ENCODE results near the gene GMDS. TPM values are rescaled to one million over a fixed set of nuclear protein-coding genes. Genes with fewer than 3 reads are reported as not detected.

The GMDS gene
- total RNA-seq, 1 experiment from 2014 or later, result 35.0 TPM

DNA sequence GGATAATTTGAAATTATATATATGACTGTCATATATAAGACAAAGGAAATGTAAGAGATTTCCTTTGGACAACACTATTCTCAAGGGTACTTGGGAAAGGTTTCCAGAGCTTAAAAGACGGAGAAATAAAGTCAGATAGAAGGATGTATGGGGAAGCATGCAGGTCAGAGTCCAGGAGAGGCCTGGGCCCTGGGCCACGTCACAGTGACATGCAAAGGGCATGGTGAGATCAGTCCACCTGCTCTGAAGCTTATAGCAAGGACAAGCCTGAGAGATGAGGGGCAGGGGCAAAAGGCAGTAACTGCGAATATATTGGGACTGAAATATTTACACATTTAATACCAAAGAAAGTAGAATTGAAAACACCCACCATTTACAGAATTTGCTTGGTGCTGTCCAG lies 24.6 kb upstream of the GMDS start (continued):
- TF ChIP-seq ZNF416 (CRISPR knock-in tag; IDR thresholded peaks at IDR 0.05) (no peak), GTF2I (CRISPR knock-in tag; conservative IDR thresholded peaks at IDR 0.05) (no peak)

DNA sequence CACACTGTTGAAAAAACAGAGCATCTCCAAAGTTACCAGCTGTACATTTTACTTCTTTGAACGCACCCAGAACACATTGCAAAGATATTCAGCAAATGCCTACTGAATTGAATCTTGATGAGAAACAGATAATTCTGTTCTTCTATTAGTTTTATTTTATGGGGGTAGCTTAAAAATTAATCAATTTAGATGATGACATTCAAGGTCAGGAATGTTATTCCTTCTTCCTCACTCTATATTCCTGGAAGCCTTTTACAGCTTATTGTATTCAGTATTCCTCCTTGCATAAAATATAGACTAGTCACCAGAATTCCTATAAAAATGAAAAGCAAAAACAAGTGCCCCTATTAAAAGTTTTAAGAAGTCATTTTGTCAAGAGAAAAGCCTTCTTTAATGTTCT lies 21.4 kb upstream of the GMDS start:
- Mint-ChIP-seq H3K4me1 (peaks cover 13% of the 10 kb centered on the region), H3K27me3 (ENCODE audit: low read depth) (no peaks in the 10 kb centered on the region), H3K4me3 (no peak overlapping the region), H3K36me3 (peaks cover 10% of the 10 kb centered on the region; the same call in 1 of the 2 replicates), H3K9me3 (peaks cover 7% of the 10 kb centered on the region; the same call in 1 of the 2 replicates), H3K27ac (no peak overlapping the region)
- DNase-seq (ENCODE audit: low spot score) (no peak), ATAC-seq (no peak)
- ChIA-PET CTCF (no interaction called here), POLR2A (no interaction called here)
- TF ChIP-seq SP1 (CRISPR knock-in tag; conservative IDR thresholded peaks at IDR 0.05) (no peak), EMX1 (CRISPR knock-in tag; IDR thresholded peaks at IDR 0.05) (no peak), MXD4 (CRISPR knock-in tag; IDR thresholded peaks at IDR 0.05; ENCODE audit: borderline replicate concordance) (no peak), CREB1 (CRISPR knock-in tag; IDR thresholded peaks at IDR 0.05) (no peak), ZNF671 (CRISPR knock-in tag; IDR thresholded peaks at IDR 0.05) (no peak), CREM (CRISPR knock-in tag; IDR thresholded peaks at IDR 0.05) (no peak), ZNF121 (CRISPR knock-in tag; IDR thresholded peaks at IDR 0.05) (no peak), FOXJ3 (CRISPR knock-in tag; IDR thresholded peaks at IDR 0.05; ENCODE audit: borderline replicate concordance) (no peak), ZNF219 (CRISPR knock-in tag; IDR thresholded peaks at IDR 0.05; ENCODE audit: borderline replicate concordance) (no peak), ZNF416 (CRISPR knock-in tag; IDR thresholded peaks at IDR 0.05) (no peak)
- TF ChIP-seq, protein P1, sequence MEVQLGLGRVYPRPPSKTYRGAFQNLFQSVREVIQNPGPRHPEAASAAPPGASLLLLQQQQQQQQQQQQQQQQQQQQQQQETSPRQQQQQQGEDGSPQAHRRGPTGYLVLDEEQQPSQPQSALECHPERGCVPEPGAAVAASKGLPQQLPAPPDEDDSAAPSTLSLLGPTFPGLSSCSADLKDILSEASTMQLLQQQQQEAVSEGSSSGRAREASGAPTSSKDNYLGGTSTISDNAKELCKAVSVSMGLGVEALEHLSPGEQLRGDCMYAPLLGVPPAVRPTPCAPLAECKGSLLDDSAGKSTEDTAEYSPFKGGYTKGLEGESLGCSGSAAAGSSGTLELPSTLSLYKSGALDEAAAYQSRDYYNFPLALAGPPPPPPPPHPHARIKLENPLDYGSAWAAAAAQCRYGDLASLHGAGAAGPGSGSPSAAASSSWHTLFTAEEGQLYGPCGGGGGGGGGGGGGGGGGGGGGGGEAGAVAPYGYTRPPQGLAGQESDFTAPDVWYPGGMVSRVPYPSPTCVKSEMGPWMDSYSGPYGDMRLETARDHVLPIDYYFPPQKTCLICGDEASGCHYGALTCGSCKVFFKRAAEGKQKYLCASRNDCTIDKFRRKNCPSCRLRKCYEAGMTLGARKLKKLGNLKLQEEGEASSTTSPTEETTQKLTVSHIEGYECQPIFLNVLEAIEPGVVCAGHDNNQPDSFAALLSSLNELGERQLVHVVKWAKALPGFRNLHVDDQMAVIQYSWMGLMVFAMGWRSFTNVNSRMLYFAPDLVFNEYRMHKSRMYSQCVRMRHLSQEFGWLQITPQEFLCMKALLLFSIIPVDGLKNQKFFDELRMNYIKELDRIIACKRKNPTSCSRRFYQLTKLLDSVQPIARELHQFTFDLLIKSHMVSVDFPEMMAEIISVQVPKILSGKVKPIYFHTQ (CRISPR knock-in tag; IDR thresholded peaks at IDR 0.05), result no peak
- TF ChIP-seq, protein P2, sequence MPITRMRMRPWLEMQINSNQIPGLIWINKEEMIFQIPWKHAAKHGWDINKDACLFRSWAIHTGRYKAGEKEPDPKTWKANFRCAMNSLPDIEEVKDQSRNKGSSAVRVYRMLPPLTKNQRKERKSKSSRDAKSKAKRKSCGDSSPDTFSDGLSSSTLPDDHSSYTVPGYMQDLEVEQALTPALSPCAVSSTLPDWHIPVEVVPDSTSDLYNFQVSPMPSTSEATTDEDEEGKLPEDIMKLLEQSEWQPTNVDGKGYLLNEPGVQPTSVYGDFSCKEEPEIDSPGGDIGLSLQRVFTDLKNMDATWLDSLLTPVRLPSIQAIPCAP (CRISPR knock-in tag; IDR thresholded peaks at IDR 0.05), result no peak
- TF ChIP-seq, protein P3, sequence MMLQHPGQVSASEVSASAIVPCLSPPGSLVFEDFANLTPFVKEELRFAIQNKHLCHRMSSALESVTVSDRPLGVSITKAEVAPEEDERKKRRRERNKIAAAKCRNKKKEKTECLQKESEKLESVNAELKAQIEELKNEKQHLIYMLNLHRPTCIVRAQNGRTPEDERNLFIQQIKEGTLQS (CRISPR knock-in tag; conservative IDR thresholded peaks at IDR 0.05), result no peak

DNA sequence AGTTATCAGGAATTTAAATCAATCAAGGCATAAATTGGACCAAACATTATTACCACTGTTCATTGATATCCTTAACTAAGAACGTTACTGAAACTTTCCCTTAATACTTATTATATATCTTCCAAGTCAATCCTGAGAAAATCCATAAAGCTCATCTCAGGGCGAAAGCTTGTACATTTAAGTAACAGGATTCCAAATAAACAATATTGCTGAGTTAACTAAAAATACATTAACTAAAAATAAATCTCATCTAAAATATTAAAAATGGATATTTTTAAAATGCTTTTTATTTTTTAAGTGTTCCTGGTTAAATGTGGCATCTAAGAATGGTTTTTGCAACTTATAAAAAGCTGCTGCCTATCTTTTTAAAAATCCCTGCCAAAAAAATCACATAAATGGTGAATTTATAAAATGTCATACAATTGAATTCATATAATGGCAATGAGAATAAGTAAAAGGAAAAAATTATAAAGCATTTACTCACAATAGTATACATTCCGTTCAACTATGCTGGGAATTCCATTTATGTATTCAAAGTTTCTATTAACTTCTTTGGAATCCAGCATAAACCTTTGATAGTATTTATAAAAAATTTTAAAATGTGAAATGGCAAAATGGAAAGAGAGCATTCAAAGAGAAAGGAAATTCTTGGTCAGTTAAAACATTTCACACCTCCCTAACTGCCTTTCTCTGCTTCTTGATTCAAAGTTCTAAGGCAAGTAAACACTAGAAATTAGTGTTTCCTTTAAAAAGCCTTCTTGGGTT lies 20.8 kb upstream of the GMDS start:
- H3K27ac Mint-ChIP-seq, result no peak overlapping the region
- H3K36me3 Mint-ChIP-seq, result peaks cover 10% of the 10 kb centered on the region; the same call in 1 of the 2 replicates
- H3K27me3 Mint-ChIP-seq (ENCODE audit: low read depth), result no peaks in the 10 kb centered on the region
- ChIA-PET CTCF (interaction anchor here (0.8 kb wide), 1 partner anchor 58 kb away, joined by 4 read pairs; no protein-coding TSS in a partner anchor), POLR2A (interaction anchor here (0.6 kb wide), 1 partner anchor 9 kb away, joined by 10 read pairs; no protein-coding TSS in a partner anchor)
- H3K4me1 Mint-ChIP-seq, result peaks cover 10% of the 10 kb centered on the region
- DNase-seq (ENCODE audit: low spot score), result no peak
- ATAC-seq, result no peak
- peaks cover 7% of the 10 kb centered on the region; the same call in 1 of the 2 replicates for H3K9me3 Mint-ChIP-seq
- H3K4me3 Mint-ChIP-seq, result no peak overlapping the region
- TF ChIP-seq KAT7 (CRISPR knock-in tag; IDR thresholded peaks at IDR 0.05; ENCODE audit: borderline replicate concordance) (no peak), JUN (CRISPR knock-in tag; IDR thresholded peaks at IDR 0.05) (no peak), TCF7 (CRISPR knock-in tag; IDR thresholded peaks at IDR 0.05; ENCODE audit: low read depth) (no peak), TP53 (CRISPR knock-in tag; IDR thresholded peaks at IDR 0.05) (no peak), RORB (CRISPR knock-in tag; IDR thresholded peaks at IDR 0.05) (no peak)
- TF ChIP-seq, protein P4, sequence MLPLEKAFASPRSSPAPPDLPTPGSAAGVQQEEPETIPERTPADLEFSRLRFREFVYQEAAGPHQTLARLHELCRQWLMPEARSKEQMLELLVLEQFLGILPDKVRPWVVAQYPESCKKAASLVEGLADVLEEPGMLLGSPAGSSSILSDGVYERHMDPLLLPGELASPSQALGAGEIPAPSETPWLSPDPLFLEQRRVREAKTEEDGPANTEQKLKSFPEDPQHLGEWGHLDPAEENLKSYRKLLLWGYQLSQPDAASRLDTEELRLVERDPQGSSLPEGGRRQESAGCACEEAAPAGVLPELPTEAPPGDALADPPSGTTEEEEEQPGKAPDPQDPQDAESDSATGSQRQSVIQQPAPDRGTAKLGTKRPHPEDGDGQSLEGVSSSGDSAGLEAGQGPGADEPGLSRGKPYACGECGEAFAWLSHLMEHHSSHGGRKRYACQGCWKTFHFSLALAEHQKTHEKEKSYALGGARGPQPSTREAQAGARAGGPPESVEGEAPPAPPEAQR (CRISPR knock-in tag; IDR thresholded peaks at IDR 0.05), result no peak

Data from WTC11 (cell line).